ENCODE results near the gene DACH2. TPM values are rescaled to one million over a fixed set of nuclear protein-coding genes. Genes with fewer than 3 reads are reported as not detected.

The DACH2 gene
- total RNA-seq, 1 donor from 2014 or later: not detected

DNA sequence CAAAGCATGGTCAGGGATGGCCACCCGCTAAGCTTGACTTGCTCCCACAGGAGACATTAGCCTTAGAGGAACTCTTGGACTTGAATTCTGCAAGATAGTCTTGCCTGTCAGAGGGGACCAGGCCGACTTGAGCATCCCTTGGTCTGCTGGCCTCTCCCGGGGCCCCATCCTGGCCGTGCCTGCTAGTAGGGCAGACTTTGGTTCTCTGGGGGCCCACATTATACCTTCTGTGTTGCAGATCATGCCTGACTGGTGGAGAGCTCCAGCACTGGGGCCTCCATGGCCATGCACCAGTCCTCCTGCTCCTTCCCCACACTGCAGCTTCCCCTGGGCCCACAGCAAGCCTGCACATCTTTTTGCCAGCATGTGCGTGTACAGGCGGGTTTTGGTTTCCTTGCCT, 46.5 kb downstream of the DACH2 start:
- Mint-ChIP-seq H3K27ac (ENCODE audit: unreplicated experiment) (no peak overlapping the region), H3K4me3 (ENCODE audit: unreplicated experiment) (no peak overlapping the region), H3K9me3 (ENCODE audit: unreplicated experiment) (peaks cover 25% of the 10 kb centered on the region), H3K4me1 (ENCODE audit: unreplicated experiment) (no peaks in the 10 kb centered on the region), H3K36me3 (ENCODE audit: unreplicated experiment) (no peaks in the 10 kb centered on the region), H3K27me3 (ENCODE audit: unreplicated experiment) (no peaks in the 10 kb centered on the region)
- DNase-seq (ENCODE audit: extremely low spot score, unreplicated experiment): no peak
- TF ChIP-seq, protein P1, sequence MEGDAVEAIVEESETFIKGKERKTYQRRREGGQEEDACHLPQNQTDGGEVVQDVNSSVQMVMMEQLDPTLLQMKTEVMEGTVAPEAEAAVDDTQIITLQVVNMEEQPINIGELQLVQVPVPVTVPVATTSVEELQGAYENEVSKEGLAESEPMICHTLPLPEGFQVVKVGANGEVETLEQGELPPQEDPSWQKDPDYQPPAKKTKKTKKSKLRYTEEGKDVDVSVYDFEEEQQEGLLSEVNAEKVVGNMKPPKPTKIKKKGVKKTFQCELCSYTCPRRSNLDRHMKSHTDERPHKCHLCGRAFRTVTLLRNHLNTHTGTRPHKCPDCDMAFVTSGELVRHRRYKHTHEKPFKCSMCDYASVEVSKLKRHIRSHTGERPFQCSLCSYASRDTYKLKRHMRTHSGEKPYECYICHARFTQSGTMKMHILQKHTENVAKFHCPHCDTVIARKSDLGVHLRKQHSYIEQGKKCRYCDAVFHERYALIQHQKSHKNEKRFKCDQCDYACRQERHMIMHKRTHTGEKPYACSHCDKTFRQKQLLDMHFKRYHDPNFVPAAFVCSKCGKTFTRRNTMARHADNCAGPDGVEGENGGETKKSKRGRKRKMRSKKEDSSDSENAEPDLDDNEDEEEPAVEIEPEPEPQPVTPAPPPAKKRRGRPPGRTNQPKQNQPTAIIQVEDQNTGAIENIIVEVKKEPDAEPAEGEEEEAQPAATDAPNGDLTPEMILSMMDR (IDR thresholded peaks at IDR 0.05): no peak

DNA sequence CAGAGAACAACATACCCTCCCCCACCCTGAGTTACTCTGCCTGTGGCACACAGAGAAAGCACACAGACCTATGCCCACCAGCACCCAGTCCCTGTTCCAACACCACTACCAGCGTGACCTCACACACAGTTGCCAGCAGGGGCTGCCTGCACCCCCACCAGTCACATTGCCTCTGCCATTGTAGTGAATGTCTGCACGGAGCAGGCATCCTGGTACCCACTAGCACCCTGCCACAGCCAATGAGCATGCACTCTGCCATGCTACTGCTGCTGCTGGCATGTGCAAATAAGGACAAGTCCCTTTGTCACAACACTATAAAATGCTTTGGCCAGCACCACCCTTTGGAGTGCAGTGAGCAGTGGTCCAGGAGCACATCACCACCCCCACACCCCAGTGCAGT, 47.1 kb downstream of the DACH2 start:
- Mint-ChIP-seq H3K9me3 (ENCODE audit: unreplicated experiment) (peaks cover 25% of the 10 kb centered on the region), H3K27me3 (ENCODE audit: unreplicated experiment) (no peaks in the 10 kb centered on the region), H3K4me3 (ENCODE audit: unreplicated experiment) (no peak overlapping the region), H3K36me3 (ENCODE audit: unreplicated experiment) (no peaks in the 10 kb centered on the region), H3K27ac (ENCODE audit: unreplicated experiment) (no peak overlapping the region), H3K4me1 (ENCODE audit: unreplicated experiment) (no peaks in the 10 kb centered on the region)
- no peak for DNase-seq (ENCODE audit: extremely low spot score, unreplicated experiment)
- TF ChIP-seq, protein P1 (IDR thresholded peaks at IDR 0.05): no peak

DNA sequence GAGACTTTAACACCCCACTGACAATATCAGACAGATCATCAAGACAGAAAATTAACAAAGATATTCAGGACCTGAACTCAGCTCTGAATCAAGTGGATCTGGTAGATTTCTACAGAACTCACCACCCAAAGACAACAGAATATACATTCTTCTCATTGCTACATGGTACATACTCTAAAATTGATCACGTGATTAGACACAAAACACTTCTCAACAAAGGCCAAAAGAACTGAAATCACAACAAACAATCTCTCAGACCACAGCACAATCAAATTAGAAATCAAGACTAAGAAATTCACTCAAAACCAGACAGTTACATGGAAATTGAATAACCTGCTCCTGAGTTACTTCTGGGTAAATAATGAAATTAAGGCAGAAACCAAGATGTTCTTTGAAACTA, 49.6 kb downstream of the DACH2 start:
- no peak overlapping the region for H3K4me3 Mint-ChIP-seq (ENCODE audit: unreplicated experiment)
- TF ChIP-seq, protein P1 (IDR thresholded peaks at IDR 0.05): no peak
- H3K9me3 Mint-ChIP-seq (ENCODE audit: unreplicated experiment): peaks cover 25% of the 10 kb centered on the region
- H3K36me3 Mint-ChIP-seq (ENCODE audit: unreplicated experiment): no peaks in the 10 kb centered on the region
- no peak for DNase-seq (ENCODE audit: extremely low spot score, unreplicated experiment)
- H3K27me3 Mint-ChIP-seq (ENCODE audit: unreplicated experiment): no peaks in the 10 kb centered on the region
- H3K4me1 Mint-ChIP-seq (ENCODE audit: unreplicated experiment): no peaks in the 10 kb centered on the region
- no peak overlapping the region for H3K27ac Mint-ChIP-seq (ENCODE audit: unreplicated experiment)

DNA sequence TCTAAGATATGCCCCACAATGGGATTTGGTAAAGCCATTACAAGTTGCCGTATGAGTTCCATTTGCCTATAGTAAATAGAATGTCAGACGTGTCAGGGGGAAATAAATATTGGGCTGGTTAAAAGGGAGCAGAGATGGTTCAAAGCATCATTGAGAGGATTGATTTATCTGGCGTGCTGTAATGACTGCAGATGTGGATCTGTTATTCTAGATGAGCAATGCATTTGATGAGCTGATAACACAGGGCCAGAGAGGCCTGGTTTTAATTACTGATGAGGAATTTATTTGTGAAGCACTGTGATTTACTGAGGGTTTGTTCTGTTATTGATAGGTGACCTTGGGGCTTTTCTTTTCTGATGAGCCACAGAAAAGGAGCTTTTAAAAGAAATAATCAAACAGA, 62.5 kb downstream of the DACH2 start:
- no peak for DNase-seq (ENCODE audit: extremely low spot score, unreplicated experiment)
- Mint-ChIP-seq H3K36me3 (ENCODE audit: unreplicated experiment) (no peaks in the 10 kb centered on the region), H3K27ac (ENCODE audit: unreplicated experiment) (no peak overlapping the region), H3K27me3 (ENCODE audit: unreplicated experiment) (no peaks in the 10 kb centered on the region), H3K4me1 (ENCODE audit: unreplicated experiment) (no peaks in the 10 kb centered on the region), H3K4me3 (ENCODE audit: unreplicated experiment) (no peak overlapping the region), H3K9me3 (ENCODE audit: unreplicated experiment) (no peaks in the 10 kb centered on the region)
- TF ChIP-seq, protein P1 (IDR thresholded peaks at IDR 0.05): no peak

DNA sequence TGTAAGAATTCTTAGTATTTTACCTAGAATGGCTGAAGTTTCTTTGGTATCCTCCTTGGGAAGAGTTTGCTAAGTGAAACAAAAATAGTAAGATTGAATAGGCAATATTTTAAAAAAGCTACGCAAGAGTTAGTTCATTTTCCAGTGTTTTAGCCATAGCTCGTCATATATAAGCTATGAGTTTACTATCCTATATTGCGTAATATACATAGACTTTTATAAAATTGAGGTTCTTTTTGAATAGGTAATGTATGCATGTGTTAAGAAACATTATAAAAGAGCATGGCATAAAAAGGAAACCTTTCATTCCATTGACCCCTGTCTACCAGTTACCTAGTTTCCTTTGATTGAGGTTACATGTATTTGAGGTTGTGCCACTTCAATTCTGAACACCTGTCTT, 67.0 kb downstream of the DACH2 start:
- TF ChIP-seq, protein P1 (IDR thresholded peaks at IDR 0.05): no peak
- Mint-ChIP-seq H3K4me3 (ENCODE audit: unreplicated experiment) (no peak overlapping the region), H3K4me1 (ENCODE audit: unreplicated experiment) (no peaks in the 10 kb centered on the region), H3K36me3 (ENCODE audit: unreplicated experiment) (no peaks in the 10 kb centered on the region), H3K9me3 (ENCODE audit: unreplicated experiment) (peaks cover 3% of the 10 kb centered on the region), H3K27me3 (ENCODE audit: unreplicated experiment) (no peaks in the 10 kb centered on the region), H3K27ac (ENCODE audit: unreplicated experiment) (no peak overlapping the region)
- DNase-seq (ENCODE audit: extremely low spot score, unreplicated experiment): no peak

All from osteocyte (in vitro differentiated cells).